Mesenchymal stem cell (in vitro differentiated cells and primary cell): Measurements from ENCODE around the gene CTSD. TPM values are rescaled to one million over a fixed set of nuclear protein-coding genes. Genes with fewer than 3 reads are reported as not detected.
A peak's percentile ranks its signal among the peaks of the same experiment; 100 is the strongest.
"Not testable (repeated sequence)": the region's sequence is repeated elsewhere in the genome, so short reads cannot be mapped to it uniquely, and the experiment has no call there.

ENCODE experiments used
- DNase-seq: peaks from one replicate; pipeline ENCODE4 v3.0.0-alpha.2; 2013
- H2AFZ ChIP-seq: one replicate; pipeline ENCODE4 v1.6.1; 2013; ENCODE audit warnings: low read depth, mild to moderate bottlenecking, control low read depth, inconsistent platforms, low read length, moderate library complexity
- H2AK5ac ChIP-seq: 2 replicates; pipeline ENCODE4 v1.6.1; 2013; ENCODE audit warnings: low read length, moderate library complexity, mild to moderate bottlenecking, inconsistent platforms; ENCODE audit not compliant: severe bottlenecking
- H2BK120ac ChIP-seq: one replicate; pipeline ENCODE4 v1.6.1; 2013; ENCODE audit warnings: low read depth, mild to moderate bottlenecking, inconsistent platforms, low read length, moderate library complexity
- H2BK12ac ChIP-seq, 2 experiments: one replicate each; pipeline ENCODE4 v1.6.1; 2013; ENCODE audit warnings: inconsistent platforms in 2 of 2, low read length in 2 of 2, mild to moderate bottlenecking in 2 of 2, moderate library complexity in 2 of 2, control low read depth in 1 of 2
- H2BK15ac ChIP-seq: one replicate; pipeline ENCODE4 v1.6.1; 2013; ENCODE audit warnings: mild to moderate bottlenecking, low read depth, inconsistent platforms; ENCODE audit not compliant: poor library complexity, severe bottlenecking
- H2BK5ac ChIP-seq: 2 replicates; pipeline ENCODE4 v1.6.1; 2013; ENCODE audit warnings: low read depth, mild to moderate bottlenecking, low read length, control low read depth, inconsistent platforms; ENCODE audit not compliant: poor library complexity, severe bottlenecking
- H3K14ac ChIP-seq, 2 experiments: one replicate each; pipeline ENCODE4 v1.6.1; 2013; ENCODE audit warnings: inconsistent platforms in 2 of 2, low read length in 2 of 2, control low read depth in 1 of 2, mild to moderate bottlenecking in 1 of 2, moderate library complexity in 1 of 2
- H3K18ac ChIP-seq, 2 experiments: one replicate each; pipeline ENCODE4 v1.6.1; 2013; ENCODE audit warnings: inconsistent platforms in 2 of 2, low read length in 2 of 2, control low read depth in 1 of 2, low read depth in 1 of 2, mild to moderate bottlenecking in 1 of 2
- H3K23ac ChIP-seq, 2 experiments: one replicate each; pipeline ENCODE4 v1.6.1; 2013; ENCODE audit warnings: inconsistent platforms in 2 of 2, low read length in 2 of 2, mild to moderate bottlenecking in 2 of 2, moderate library complexity in 2 of 2, control low read depth in 1 of 2
- H3K27ac ChIP-seq: 2 replicates; pipeline ENCODE4 v1.5.1; 2013; ENCODE audit warnings: mild to moderate bottlenecking, moderate library complexity, low read length, control low read depth, inconsistent platforms; ENCODE audit not compliant: poor library complexity, severe bottlenecking
- H3K27me3 ChIP-seq, 2 experiments: 2 replicates each; pipeline versions ENCODE4 v1.6.1 to v1.7.0; 2013; ENCODE audit warnings: low read length in 2 of 2, mild to moderate bottlenecking in 2 of 2, moderate library complexity in 2 of 2, control low read depth in 1 of 2, inconsistent platforms in 1 of 2; ENCODE audit not compliant: control insufficient read depth in 1 of 2, insufficient read depth in 1 of 2
- H3K36me3 ChIP-seq, 2 experiments: 2 replicates each; pipeline versions ENCODE4 v1.6.1 to v1.7.0; 2013; ENCODE audit warnings: low read length in 2 of 2, control low read depth in 1 of 2, inconsistent platforms in 1 of 2, low read depth in 1 of 2, mild to moderate bottlenecking in 1 of 2; ENCODE audit not compliant: insufficient read depth in 2 of 2, control insufficient read depth in 1 of 2
- H3K4ac ChIP-seq, 2 experiments: one replicate each; pipeline ENCODE4 v1.6.1; 2013; ENCODE audit warnings: inconsistent platforms in 2 of 2, low read length in 2 of 2, mild to moderate bottlenecking in 2 of 2, moderate library complexity in 2 of 2, control low read depth in 1 of 2, low read depth in 1 of 2
- H3K4me1 ChIP-seq: 2 replicates; pipeline ENCODE4 v1.6.1; 2013; ENCODE audit warnings: low read depth, low read length, control low read depth; ENCODE audit not compliant: control insufficient read depth, insufficient read depth
- H3K4me2 ChIP-seq: 2 replicates; pipeline ENCODE4 v1.6.1; 2013; ENCODE audit warnings: low read length, mild to moderate bottlenecking, inconsistent platforms; ENCODE audit not compliant: poor library complexity, severe bottlenecking
- H3K4me3 ChIP-seq, 2 experiments: 2 replicates each; pipeline versions ENCODE4 v1.5.1 to v1.7.0; 2013; ENCODE audit warnings: low read length in 2 of 2, mild to moderate bottlenecking in 2 of 2, control low read depth in 1 of 2, low read depth in 1 of 2; ENCODE audit not compliant: insufficient read depth in 1 of 2
- H3K79me1 ChIP-seq: replicated peaks from 2 replicates; pipeline ENCODE4 v1.6.1; 2013; ENCODE audit warnings: mild to moderate bottlenecking, control low read depth, low read length, inconsistent platforms; ENCODE audit not compliant: poor library complexity, severe bottlenecking
- H3K9ac ChIP-seq: 2 replicates; pipeline ENCODE4 v1.7.0; 2013; ENCODE audit warnings: mild to moderate bottlenecking, low read length, moderate library complexity
- H3K9me3 ChIP-seq: 2 replicates; pipeline ENCODE4 v1.7.0; 2013; ENCODE audit warnings: mild to moderate bottlenecking, low read length; ENCODE audit not compliant: control insufficient read depth
- H4K8ac ChIP-seq: one replicate; pipeline ENCODE4 v1.6.1; 2013; ENCODE audit warnings: inconsistent platforms, mild to moderate bottlenecking, low read length, moderate library complexity
- H4K91ac ChIP-seq: one replicate; pipeline ENCODE4 v1.6.1; 2013; ENCODE audit warnings: mild to moderate bottlenecking, low read length, inconsistent platforms
- WGBS: methylation state at CpG from one replicate; pipeline ENCODE4 v1.1.7; 2013; ENCODE audit warnings: mixed read lengths; 5-methylcytosine and 5-hydroxymethylcytosine counted together
- polyA plus RNA-seq, 2 experiments: library from polyadenylated mRNA; stranded (reverse); fragments of 200-250 nt; gene quantifications; one replicate each; pipeline ENCODE4 v1.2.3, GENCODE V29; 2013

CTSD gene
- 431 TPM for polyA plus RNA-seq (2013, experiment 1 of 2)
- 422 TPM for polyA plus RNA-seq (2013, experiment 2 of 2)

DNA sequence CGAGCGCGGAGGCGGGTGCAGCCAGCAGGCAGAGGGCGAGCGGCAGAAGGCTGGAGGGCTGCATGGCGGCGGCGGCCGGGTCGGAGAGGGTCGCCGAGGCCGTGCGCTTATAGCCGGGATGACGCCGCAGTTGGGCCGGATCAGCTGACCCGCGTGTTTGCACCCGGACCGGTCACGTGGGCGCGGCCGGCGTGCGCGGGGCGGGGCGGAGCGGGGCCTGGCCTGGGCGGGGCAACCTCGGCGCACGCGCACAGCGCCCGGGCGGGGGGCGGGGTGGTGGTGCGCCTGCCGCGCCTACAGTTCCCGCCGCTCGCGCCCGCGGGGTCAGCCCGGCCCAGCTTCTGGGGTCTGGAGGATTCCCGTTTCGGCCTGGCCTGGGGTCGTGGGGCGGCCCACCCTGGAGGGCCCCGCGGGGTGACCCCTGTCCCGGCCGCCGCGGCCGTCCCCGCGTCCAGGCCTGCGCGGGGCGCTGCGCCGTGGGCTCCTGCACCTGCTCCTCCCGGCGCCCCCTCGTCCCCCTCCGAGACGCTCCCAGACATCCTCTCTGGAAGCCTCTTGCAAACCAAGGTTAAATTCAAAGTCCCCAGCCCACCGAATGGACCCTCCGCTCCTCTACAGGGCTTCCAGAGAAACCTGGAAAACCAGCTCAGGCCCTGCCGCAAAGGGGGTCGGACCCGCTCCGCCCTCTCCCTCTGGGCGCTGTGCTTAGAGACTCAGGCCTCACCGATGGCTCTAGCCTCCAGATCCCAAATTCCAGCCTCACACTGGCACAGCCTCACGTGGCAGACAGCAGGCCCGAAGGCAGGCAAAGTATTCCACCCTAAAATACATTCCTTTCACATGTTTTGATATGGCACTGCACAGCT lies at the start of gene CTSD:
CTSD (minus strand) TSS at position 132 of the 866 bp plus-strand sequence; CDS start at position 64, 68 bp downstream.
- H4K91ac ChIP-seq = peak within 1 kb of the TSS; percentile 96
- peaks cover 24 to 29% of the 10 kb centered on the region in 2 experiments for H3K36me3 ChIP-seq
- H4K8ac ChIP-seq = peak within 1 kb of the TSS; percentile 95
- H3K79me1 ChIP-seq = peaks cover 33% of the 10 kb centered on the region
- peak within 1 kb of the TSS; percentile 68 for H2AFZ ChIP-seq
- peak within 1 kb of the TSS; percentile 61 to 95 for H2BK12ac ChIP-seq
- peak within 1 kb of the TSS; percentile 88 to 94 for H3K18ac ChIP-seq
- H3K4me2 ChIP-seq = peak within 1 kb of the TSS; percentile 84
- peak; percentile 70 for DNase-seq
- peak within 1 kb of the TSS; percentile 67 for H2BK15ac ChIP-seq
- peak within 1 kb of the TSS; percentile 54 to 79 for H3K23ac ChIP-seq
- peak within 1 kb of the TSS; percentile 63 for H2AK5ac ChIP-seq
- peak within 1 kb of the TSS; percentile 73 to 96 for H3K4ac ChIP-seq
- H3K4me1 ChIP-seq = peaks cover 50% of the 10 kb centered on the region
- no peak within 1 kb of the TSS for H3K27ac ChIP-seq
- H3K14ac ChIP-seq = peak within 1 kb of the TSS; percentile 68 to 98
- H3K27me3 ChIP-seq = no peaks in the 10 kb centered on the region
- H3K9ac ChIP-seq = peak within 1 kb of the TSS; percentile 85
- peak within 1 kb of the TSS; percentile 96 for H2BK120ac ChIP-seq
- peak within 1 kb of the TSS; percentile 35 for H2BK5ac ChIP-seq
- peak within 1 kb of the TSS; percentile 89 to 94 for H3K4me3 ChIP-seq
- WGBS = 4% methylated on average over 60 of the region's 85 CpGs
- no peaks in the 10 kb centered on the region for H3K9me3 ChIP-seq

DNA sequence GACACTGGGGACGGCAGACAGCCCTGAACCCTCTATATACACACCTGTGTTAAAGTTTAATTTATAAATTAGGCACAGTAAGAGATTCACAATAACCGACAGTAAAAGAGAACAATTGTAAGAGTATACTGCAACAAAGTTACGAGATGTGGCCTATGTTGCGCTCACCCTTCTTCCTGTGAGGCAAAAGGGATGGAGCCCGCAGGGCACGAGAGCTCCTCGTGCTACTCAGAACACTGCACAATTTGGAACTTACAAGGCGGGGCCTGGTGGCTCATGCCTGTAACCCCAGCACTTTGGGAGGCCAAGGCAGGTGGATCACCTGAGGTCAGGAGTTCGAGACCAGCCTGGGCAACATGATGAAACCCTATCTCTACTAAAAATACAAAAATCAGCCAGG lies 49.6 kb upstream of the CTSD start:
- not testable (repeated sequence) for H2BK120ac ChIP-seq, H3K4me1 ChIP-seq, H3K4me2 ChIP-seq, H4K91ac ChIP-seq, H3K79me1 ChIP-seq, H2AFZ ChIP-seq, H3K4me3 ChIP-seq, DNase-seq, H2AK5ac ChIP-seq, H2BK15ac ChIP-seq, H4K8ac ChIP-seq, H3K4ac ChIP-seq, H3K14ac ChIP-seq, H3K23ac ChIP-seq, H3K9ac ChIP-seq, H2BK12ac ChIP-seq, H3K27ac ChIP-seq, H2BK5ac ChIP-seq, H3K18ac ChIP-seq, H3K36me3 ChIP-seq
- Histone ChIP-seq H3K27me3 (peaks cover 0 to 50% of the 10 kb centered on the region in 2 experiments), H3K9me3 (peaks cover 13% of the 10 kb centered on the region)
- WGBS = 87% methylated on average over 7 of the region's 9 CpGs

DNA sequence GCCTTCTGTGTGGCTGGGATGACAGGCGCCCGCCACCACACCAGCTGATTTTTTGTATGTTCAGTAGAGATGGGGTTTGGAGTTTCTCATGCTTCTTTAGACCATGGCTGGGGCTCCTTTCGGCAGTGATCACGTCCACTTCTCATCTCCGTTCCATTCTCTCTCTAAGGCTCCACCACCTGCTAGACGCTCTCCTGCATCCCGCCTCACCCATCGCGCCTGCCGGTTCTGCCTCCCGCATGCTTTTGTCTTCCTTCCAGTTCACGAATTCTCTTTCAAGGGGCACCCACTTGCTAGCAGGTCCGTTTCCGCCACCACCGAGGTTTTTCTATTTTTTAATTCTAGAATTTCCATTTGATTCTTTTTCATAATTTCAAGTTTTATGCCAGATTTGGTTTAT lies 49.1 kb upstream of the CTSD start:
- Histone ChIP-seq H4K91ac (no peak overlapping the region), H3K4me2 (no peak overlapping the region), H3K14ac (no peak overlapping the region), H2BK12ac (no peak overlapping the region), H3K27ac (no peak overlapping the region), H3K4ac (no peak overlapping the region), H4K8ac (no peak overlapping the region), H2AK5ac (no peak overlapping the region), H3K9me3 (peaks cover 9% of the 10 kb centered on the region), H3K36me3 (no peaks in the 10 kb centered on the region), H3K18ac (no peak overlapping the region), H2AFZ (no peak overlapping the region), H3K23ac (no peak overlapping the region), H2BK5ac (no peak overlapping the region), H3K79me1 (no peaks in the 10 kb centered on the region), H3K4me3 (no peak overlapping the region), H2BK15ac (no peak overlapping the region), H3K4me1 (no peaks in the 10 kb centered on the region), H3K9ac (no peak overlapping the region), H2BK120ac (no peak overlapping the region), H3K27me3 (peaks cover 2 to 51% of the 10 kb centered on the region in 2 experiments)
- no peak for DNase-seq
- WGBS = 77% methylated on average over 10 of the region's 15 CpGs

DNA sequence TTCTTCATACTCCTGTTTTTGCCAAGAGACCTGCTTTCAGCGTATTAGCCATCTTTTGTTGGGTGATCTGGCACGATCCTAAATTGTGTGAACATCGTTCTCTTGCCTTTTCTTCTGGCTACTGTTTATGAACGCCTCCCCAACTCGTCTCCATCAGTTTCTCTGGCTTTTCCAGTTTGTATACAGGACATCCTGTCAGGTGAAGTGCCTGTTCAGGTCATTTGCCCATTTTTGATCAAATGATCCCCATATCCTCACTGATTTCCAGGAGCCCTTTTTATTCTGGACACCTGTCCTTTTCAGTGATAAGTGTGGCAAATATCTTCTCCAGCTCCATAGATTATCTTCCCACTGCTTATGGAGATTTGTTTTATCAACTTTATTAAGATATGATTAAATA lies 48.5 kb upstream of the CTSD start:
- H3K27ac ChIP-seq = no peak overlapping the region
- no peak for DNase-seq
- no peak overlapping the region for H3K23ac ChIP-seq
- no peak overlapping the region for H4K91ac ChIP-seq
- no peak overlapping the region for H3K18ac ChIP-seq
- 88% methylated on average over 5 of the region's 5 CpGs for WGBS
- H3K79me1 ChIP-seq = no peaks in the 10 kb centered on the region
- H2AFZ ChIP-seq = no peak overlapping the region
- H2BK120ac ChIP-seq = no peak overlapping the region
- no peak overlapping the region for H3K14ac ChIP-seq
- H4K8ac ChIP-seq = no peak overlapping the region
- H3K4me3 ChIP-seq = no peak overlapping the region
- H3K9ac ChIP-seq = no peak overlapping the region
- no peak overlapping the region for H2BK12ac ChIP-seq
- H3K9me3 ChIP-seq = peaks cover 5% of the 10 kb centered on the region
- H3K27me3 ChIP-seq = peaks cover 7 to 52% of the 10 kb centered on the region in 2 experiments
- no peak overlapping the region for H2BK15ac ChIP-seq
- H3K4me1 ChIP-seq = no peaks in the 10 kb centered on the region
- H3K4ac ChIP-seq = no peak overlapping the region
- H3K36me3 ChIP-seq = no peaks in the 10 kb centered on the region
- no peak overlapping the region for H2BK5ac ChIP-seq
- no peak overlapping the region for H3K4me2 ChIP-seq
- H2AK5ac ChIP-seq = no peak overlapping the region
